GM23248 (cell line): ENCODE data around the gene PPP6R3.

Experiments used
- EZH2 ChIP-seq: fragments of 200-600 bp; sonication (generic); IDR thresholded peaks from 2 replicates; pipeline ENCODE4 v1.6.1; 2018; ENCODE audit warnings: antibody characterized with exemption, mild to moderate bottlenecking; ENCODE audit not compliant: insufficient read depth, poor library complexity, severe bottlenecking
- EZH2phosphoT487 ChIP-seq: fragments of 200-600 bp; sonication (generic); IDR thresholded peaks from 2 replicates; pipeline ENCODE4 v1.6.1; 2018; ENCODE audit warnings: antibody characterized with exemption, moderate library complexity, mild to moderate bottlenecking, low read depth; ENCODE audit not compliant: insufficient read depth

DNA sequence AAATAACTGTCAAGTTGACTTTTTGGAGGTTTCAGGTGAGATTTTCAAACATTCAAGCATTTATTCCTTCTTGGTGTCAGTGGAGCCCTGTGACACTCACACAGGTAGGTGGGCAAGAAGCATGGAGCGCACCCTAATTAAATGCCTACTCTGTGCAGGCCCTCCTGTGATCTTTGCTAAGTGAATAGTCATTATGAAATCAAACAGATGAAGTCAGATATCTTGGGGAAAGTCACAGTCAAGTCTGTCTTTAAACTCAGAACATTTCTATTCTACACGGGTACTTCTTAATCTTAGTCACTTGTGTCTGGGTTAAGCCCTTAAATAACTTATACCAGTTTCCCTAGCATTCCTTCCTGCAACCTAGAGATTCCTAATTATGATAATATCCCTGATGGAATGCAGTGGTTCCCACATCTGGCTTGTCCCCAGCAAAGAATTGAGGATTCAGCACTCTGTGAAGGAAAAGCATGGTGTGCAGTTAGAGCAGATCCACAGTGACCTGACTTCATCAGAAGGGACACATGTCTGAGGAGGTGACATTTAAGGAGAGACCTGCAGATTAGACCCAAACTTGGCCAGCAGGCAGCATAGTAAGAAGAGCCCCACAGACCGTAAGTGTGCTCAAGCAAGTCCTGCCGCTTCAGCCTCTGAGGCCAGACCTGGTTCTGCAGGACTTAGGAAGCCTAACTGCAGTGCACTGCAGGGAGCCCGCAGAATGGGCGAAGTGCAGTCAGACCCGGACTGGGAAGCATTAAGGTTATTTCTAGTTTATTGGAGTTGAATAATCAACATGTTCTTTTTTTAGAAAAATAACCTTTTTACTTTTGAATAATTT is 138.5 kb downstream of the PPP6R3 start:
- TF ChIP-seq EZH2: no peak
- no peak for TF ChIP-seq EZH2phosphoT487
